KMS-11 (cell line): ENCODE data around the gene CWC25.

Experiments used
- H2AFZ ChIP-seq: fragments of 200-600 bp; sonication (generic); 2 replicates; pipeline ENCODE4 v1.6.1; 2016; ENCODE audit warnings: antibody characterized with exemption, mixed run types, low read depth
- H3K27ac ChIP-seq: fragments of 200-600 bp; sonication (generic); 2 replicates; pipeline ENCODE4 v1.6.1; 2016; ENCODE audit warnings: mild to moderate bottlenecking, mixed run types
- H3K27me3 ChIP-seq: fragments of 200-600 bp; sonication (generic); 2 replicates; pipeline ENCODE4 v1.6.1; 2017; ENCODE audit warnings: mild to moderate bottlenecking, low read depth, mixed run types, moderate library complexity; ENCODE audit not compliant: insufficient read depth
- H3K36me3 ChIP-seq: fragments of 200-600 bp; sonication (generic); 2 replicates; pipeline ENCODE4 v1.6.1; 2017; ENCODE audit warnings: mild to moderate bottlenecking, mixed run types; ENCODE audit not compliant: insufficient read depth
- H3K4me1 ChIP-seq: fragments of 200-600 bp; sonication (generic); 2 replicates; pipeline ENCODE4 v1.6.1; 2016; ENCODE audit warnings: mild to moderate bottlenecking, low read depth, mixed run types; ENCODE audit not compliant: poor library complexity, severe bottlenecking
- H3K4me2 ChIP-seq: fragments of 200-600 bp; sonication (generic); 2 replicates; pipeline ENCODE4 v1.7.0; 2016; ENCODE audit warnings: mild to moderate bottlenecking, mixed run types
- H3K4me3 ChIP-seq: fragments of 200-600 bp; sonication (generic); IDR thresholded peaks from 2 replicates; pipeline ENCODE4 v1.6.1; 2017; ENCODE audit warnings: low read depth, low read length, mixed read lengths; ENCODE audit not compliant: insufficient read depth
- H3K79me2 ChIP-seq: fragments of 200-600 bp; sonication (generic); 2 replicates; pipeline ENCODE4 v1.6.1; 2016; ENCODE audit warnings: low read depth, mixed run types; ENCODE audit not compliant: insufficient read depth
- H3K9ac ChIP-seq: fragments of 200-600 bp; sonication (generic); 2 replicates; pipeline ENCODE4 v1.6.1; 2016; ENCODE audit warnings: mild to moderate bottlenecking, mixed run types
- H4K20me1 ChIP-seq: fragments of 200-600 bp; sonication (generic); 2 replicates; pipeline ENCODE4 v1.6.1; 2016; ENCODE audit warnings: mild to moderate bottlenecking, mixed run types; ENCODE audit not compliant: insufficient read depth
- TF ChIP-seq, protein P1 (sequence below): fragments of 200-600 bp; sonication (generic); conservative IDR thresholded peaks from 2 replicates; pipeline ENCODE4 v1.6.1; 2017; ENCODE audit warnings: low read depth, mild to moderate bottlenecking, antibody characterized with exemption, low read length, moderate library complexity, mixed read lengths

Gene CWC25

DNA sequence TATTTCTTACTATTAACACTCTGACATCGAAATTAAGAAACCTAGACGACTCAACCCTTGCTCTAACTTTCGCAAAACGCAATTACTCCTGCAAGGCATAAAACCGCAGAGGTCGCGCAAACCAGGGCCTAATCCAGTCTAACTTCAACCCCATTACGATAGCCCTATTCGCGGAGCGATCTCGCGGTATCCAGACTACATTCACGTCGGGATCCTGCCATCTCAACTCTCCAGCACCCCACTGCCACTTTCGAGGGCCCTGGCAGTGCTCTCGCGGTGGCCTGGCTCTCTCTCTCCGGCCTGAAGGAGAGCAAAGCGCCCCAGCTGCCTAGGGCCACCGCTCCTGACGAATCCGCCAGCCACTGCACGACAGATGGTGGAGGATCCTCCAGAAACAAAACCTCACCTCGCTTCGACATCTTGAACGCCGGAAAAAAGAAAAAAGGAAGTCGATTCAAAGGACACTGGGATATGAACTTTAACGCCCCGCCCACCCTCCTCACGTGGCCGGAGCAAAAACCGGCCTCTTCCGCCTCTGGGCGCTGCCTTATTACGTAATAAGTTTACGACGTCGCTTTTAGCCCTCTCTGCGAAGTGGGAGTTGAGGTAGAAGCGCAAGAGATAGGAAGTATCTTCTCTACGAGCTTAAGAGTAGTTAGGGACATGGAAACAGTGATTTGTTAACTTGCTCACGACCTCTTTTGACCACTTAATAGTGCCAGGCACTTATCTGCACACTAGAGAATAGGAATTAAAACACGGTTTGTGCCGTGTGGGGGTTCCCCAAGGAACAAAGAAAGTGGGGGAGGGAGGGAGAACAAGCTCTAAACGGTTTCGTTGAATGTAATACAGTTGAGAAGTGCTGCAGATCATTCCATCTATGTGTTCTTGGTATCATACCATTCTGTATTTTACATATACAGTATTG lies 28.4 kb upstream of the CWC25 start, which contains the start of gene RPL23:
RPL23 (minus strand) TSS at position 430 of the 928 bp plus-strand sequence; CDS start at position 419, 11 bp downstream.
- TF ChIP-seq, protein P1, sequence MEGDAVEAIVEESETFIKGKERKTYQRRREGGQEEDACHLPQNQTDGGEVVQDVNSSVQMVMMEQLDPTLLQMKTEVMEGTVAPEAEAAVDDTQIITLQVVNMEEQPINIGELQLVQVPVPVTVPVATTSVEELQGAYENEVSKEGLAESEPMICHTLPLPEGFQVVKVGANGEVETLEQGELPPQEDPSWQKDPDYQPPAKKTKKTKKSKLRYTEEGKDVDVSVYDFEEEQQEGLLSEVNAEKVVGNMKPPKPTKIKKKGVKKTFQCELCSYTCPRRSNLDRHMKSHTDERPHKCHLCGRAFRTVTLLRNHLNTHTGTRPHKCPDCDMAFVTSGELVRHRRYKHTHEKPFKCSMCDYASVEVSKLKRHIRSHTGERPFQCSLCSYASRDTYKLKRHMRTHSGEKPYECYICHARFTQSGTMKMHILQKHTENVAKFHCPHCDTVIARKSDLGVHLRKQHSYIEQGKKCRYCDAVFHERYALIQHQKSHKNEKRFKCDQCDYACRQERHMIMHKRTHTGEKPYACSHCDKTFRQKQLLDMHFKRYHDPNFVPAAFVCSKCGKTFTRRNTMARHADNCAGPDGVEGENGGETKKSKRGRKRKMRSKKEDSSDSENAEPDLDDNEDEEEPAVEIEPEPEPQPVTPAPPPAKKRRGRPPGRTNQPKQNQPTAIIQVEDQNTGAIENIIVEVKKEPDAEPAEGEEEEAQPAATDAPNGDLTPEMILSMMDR: no peak
- H3K4me1 ChIP-seq: peaks cover 26% of the 10 kb centered on the region
- H3K27ac ChIP-seq: peak within 1 kb of the TSS; percentile 82
- peaks cover 40% of the 10 kb centered on the region; the same call in 1 of the 2 replicates for H3K36me3 ChIP-seq
- H3K79me2 ChIP-seq: peaks cover 36% of the 10 kb centered on the region
- H3K4me2 ChIP-seq: peak within 1 kb of the TSS; percentile 96
- H2AFZ ChIP-seq: peak within 1 kb of the TSS; percentile 48
- H3K4me3 ChIP-seq: no peak within 1 kb of the TSS
- no peaks in the 10 kb centered on the region for H3K27me3 ChIP-seq
- H3K9ac ChIP-seq: peak within 1 kb of the TSS; percentile 95
- peaks cover 31% of the 10 kb centered on the region for H4K20me1 ChIP-seq

DNA sequence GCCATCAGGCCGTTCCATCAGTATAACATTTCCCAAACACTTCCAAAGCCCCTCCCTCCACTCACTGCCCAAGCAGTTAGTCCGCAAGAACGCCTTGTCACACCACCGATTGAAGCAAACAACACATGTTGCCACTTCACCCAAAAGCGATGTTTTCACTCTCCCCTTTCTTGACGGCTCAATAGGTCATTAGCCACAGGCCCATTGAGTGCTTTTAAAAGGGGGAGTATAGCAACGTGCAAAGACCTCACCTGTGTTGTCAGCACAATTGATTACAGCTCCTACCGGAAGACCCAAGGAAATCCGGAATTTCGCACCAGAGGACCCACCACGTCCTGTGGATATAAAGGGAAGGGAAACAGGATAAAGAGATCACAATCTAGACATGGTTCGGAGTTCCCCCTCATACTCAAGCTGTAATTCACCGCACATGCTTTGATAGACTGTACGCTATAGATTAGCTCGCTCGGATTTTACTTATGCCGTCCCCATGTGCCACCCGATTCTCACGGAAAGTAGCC lies 27.7 kb upstream of the CWC25 start:
- peaks cover 36% of the 10 kb centered on the region for H3K79me2 ChIP-seq
- H3K27me3 ChIP-seq: no peaks in the 10 kb centered on the region
- peak overlapping the region; percentile 95 for H3K9ac ChIP-seq
- TF ChIP-seq, protein P1: no peak
- peaks cover 41% of the 10 kb centered on the region; the same call in 1 of the 2 replicates for H3K36me3 ChIP-seq
- H3K27ac ChIP-seq: peak overlapping the region; percentile 82
- peaks cover 32% of the 10 kb centered on the region for H4K20me1 ChIP-seq
- H3K4me1 ChIP-seq: peaks cover 26% of the 10 kb centered on the region
- H3K4me3 ChIP-seq: no peak overlapping the region
- H2AFZ ChIP-seq: peak overlapping the region; percentile 48; the same call in 1 of the 2 replicates
- peak overlapping the region; percentile 96 for H3K4me2 ChIP-seq

DNA sequence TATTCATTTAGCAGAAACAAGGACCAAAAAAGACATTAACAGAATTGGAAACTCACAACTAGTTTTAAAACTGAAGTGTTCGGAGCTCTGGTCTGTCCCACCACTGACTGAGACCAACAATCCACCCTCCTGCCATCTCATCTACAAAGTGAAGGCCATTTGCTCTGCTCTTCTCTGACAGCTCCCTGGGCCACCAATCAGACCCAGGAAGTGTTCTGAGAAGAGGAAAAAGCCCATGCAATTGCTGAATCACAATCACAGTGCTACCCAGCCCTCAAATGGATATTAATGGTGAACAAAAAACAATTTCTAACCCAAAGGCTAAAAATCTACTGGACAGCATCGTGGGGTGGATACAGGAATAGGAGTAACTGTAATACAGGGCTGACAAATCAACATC lies 26.3 kb upstream of the CWC25 start:
- Histone ChIP-seq H3K79me2 (peaks cover 36% of the 10 kb centered on the region), H3K27ac (peak overlapping the region; percentile 82; the same call in 1 of the 2 replicates), H3K9ac (peak overlapping the region; percentile 95; the same call in 1 of the 2 replicates), H3K4me2 (peak overlapping the region; percentile 96), H3K4me1 (peaks cover 26% of the 10 kb centered on the region), H3K36me3 (peaks cover 41% of the 10 kb centered on the region; the same call in 1 of the 2 replicates), H3K27me3 (no peaks in the 10 kb centered on the region), H3K4me3 (no peak overlapping the region), H4K20me1 (peaks cover 32% of the 10 kb centered on the region), H2AFZ (no peak overlapping the region)
- TF ChIP-seq, protein P1: no peak

DNA sequence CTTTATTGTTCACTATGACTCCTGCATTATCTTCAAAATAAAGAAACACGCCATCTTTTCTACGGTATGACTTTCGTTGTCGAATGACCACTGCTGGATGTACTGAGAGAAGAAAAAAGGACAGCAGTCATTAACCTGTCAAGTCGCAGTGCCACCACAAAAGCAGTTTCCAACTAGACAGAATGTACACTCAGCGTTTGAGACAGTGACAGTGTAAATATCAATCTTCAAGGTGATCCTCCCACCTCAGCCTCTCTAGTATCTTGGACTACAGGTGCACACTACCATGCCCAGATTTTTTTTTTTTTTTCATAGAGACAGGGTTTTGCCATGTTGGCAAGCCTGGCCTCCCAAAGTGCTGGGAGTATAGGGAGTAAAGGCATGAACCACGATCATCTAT lies 25.3 kb upstream of the CWC25 start:
- H3K4me2 ChIP-seq: peak overlapping the region; percentile 96; the same call in 1 of the 2 replicates
- peaks cover 34% of the 10 kb centered on the region for H3K4me1 ChIP-seq
- H3K36me3 ChIP-seq: peaks cover 41% of the 10 kb centered on the region; the same call in 1 of the 2 replicates
- TF ChIP-seq, protein P1: no peak
- peaks cover 36% of the 10 kb centered on the region for H3K79me2 ChIP-seq
- no peaks in the 10 kb centered on the region for H3K27me3 ChIP-seq
- peak overlapping the region; percentile 82; the same call in 1 of the 2 replicates for H3K27ac ChIP-seq
- H2AFZ ChIP-seq: no peak overlapping the region
- peaks cover 32% of the 10 kb centered on the region for H4K20me1 ChIP-seq
- H3K4me3 ChIP-seq: no peak overlapping the region
- H3K9ac ChIP-seq: no peak overlapping the region
